Peyer's patch (tissue), 4 donors: ENCODE measurements around the gene LCN1. TPM values are rescaled to one million over a fixed set of nuclear protein-coding genes. Genes with fewer than 3 reads are reported as not detected.

Experiments
- DNase-seq, 3 donors: peaks; one replicate each; pipeline ENCODE4 v3.0.0-alpha.2; 2017 to 2019
- H3K27ac ChIP-seq, 4 donors: fragments of 200-600 bp; sonication (generic); one replicate each; pipeline ENCODE4 v1.5.1; 2016 to 2019
- H3K27me3 ChIP-seq, 2 donors: fragments of 200-600 bp; sonication (generic); one replicate each; pipeline ENCODE4 v1.5.1; 2019
- H3K36me3 ChIP-seq, 3 donors: fragments of 200-600 bp; sonication (generic); one replicate each; pipeline ENCODE4 v1.5.1; 2016 to 2019
- H3K4me1 ChIP-seq, 4 donors: fragments of 200-600 bp; sonication (generic); one replicate each; pipeline ENCODE4 v1.5.1; 2016 to 2019
- H3K4me3 ChIP-seq, 4 donors: fragments of 200-600 bp; sonication (generic); 1 replicate in 3 of 4; 2 replicates in 1 of 4; pipeline ENCODE4 v1.5.1; 2016 to 2019; ENCODE audit warnings: mild to moderate bottlenecking in 1 of 4
- H3K9me3 ChIP-seq, 4 donors: fragments of 200-600 bp; sonication (generic); one replicate each; pipeline ENCODE4 v1.5.1; 2016 to 2019; ENCODE audit warnings: mild to moderate bottlenecking in 1 of 4
- POLR2A ChIP-seq, 2 donors: fragments of 450-650 bp; IDR thresholded peaks; one replicate each; pipeline ENCODE4 v1.5.1; 2017; ENCODE audit warnings: antibody characterized with exemption in 2 of 2, mild to moderate bottlenecking in 2 of 2, moderate library complexity in 2 of 2
- total RNA-seq, 4 donors: library from RNA; depleted of rRNA; stranded (reverse); fragments of >200 nt; gene quantifications; one replicate each; pipeline ENCODE4 v1.1.0, GENCODE V29; 2016
- TF ChIP-seq, protein P1 (sequence below), 6 experiments: fragments of 450-650 bp in 4 of 6; fragments of 200-600 bp in 2 of 6; sonication (generic) in 1 of 6; IDR thresholded peaks; one replicate each; pipeline ENCODE4 v1.5.1; 2017 to 2019; ENCODE audit warnings: antibody characterized with exemption in 6 of 6, mild to moderate bottlenecking in 3 of 6, moderate library complexity in 1 of 6

Gene LCN1
- total RNA-seq, 4 donors from 2014 or later, result not detected

DNA sequence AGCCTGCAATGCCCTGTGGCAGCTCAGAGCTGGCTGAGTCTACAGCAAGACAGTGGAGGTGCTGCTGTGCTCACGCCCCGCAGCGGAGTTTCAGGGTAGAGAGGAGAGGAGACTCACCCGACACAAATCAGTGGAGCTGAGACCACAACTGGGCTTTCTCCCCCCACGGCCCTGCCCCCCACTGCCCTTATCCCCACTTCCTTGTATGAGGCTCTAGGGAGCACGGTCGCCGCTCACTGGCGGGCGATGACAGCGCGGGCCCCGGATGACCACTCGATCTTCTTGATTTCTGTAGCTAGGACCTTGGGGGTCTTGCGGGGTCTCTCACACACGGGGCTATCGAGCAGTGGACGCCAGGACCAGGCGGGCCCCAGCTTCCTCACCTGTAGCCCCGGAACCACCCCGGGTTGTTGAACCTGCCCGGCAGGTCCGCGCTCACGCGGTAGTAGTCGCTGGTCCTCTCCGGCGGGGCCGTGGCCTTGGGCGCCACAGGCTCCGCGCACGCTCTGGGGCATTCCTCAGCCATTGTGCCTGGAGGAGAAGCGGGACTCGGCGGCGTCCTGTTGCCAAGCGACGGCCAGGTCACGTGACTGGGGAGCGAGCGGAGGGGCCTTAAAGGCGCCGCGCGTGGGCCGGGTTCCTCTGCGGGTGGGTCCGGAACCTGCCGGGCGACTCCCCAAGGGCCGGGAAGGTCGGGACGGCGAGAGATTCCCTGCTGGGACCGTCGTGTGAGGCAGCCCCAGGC is 21.7 kb upstream of the LCN1 start:
- TF ChIP-seq, protein P1, sequence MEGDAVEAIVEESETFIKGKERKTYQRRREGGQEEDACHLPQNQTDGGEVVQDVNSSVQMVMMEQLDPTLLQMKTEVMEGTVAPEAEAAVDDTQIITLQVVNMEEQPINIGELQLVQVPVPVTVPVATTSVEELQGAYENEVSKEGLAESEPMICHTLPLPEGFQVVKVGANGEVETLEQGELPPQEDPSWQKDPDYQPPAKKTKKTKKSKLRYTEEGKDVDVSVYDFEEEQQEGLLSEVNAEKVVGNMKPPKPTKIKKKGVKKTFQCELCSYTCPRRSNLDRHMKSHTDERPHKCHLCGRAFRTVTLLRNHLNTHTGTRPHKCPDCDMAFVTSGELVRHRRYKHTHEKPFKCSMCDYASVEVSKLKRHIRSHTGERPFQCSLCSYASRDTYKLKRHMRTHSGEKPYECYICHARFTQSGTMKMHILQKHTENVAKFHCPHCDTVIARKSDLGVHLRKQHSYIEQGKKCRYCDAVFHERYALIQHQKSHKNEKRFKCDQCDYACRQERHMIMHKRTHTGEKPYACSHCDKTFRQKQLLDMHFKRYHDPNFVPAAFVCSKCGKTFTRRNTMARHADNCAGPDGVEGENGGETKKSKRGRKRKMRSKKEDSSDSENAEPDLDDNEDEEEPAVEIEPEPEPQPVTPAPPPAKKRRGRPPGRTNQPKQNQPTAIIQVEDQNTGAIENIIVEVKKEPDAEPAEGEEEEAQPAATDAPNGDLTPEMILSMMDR (IDR thresholded peaks at IDR 0.05), result no peak
- TF ChIP-seq POLR2A (IDR thresholded peaks at IDR 0.05), result no peak
- peaks cover 0 to 20% (median 0%) of the 10 kb centered on the region in 3 donors for H3K36me3 ChIP-seq

DNA sequence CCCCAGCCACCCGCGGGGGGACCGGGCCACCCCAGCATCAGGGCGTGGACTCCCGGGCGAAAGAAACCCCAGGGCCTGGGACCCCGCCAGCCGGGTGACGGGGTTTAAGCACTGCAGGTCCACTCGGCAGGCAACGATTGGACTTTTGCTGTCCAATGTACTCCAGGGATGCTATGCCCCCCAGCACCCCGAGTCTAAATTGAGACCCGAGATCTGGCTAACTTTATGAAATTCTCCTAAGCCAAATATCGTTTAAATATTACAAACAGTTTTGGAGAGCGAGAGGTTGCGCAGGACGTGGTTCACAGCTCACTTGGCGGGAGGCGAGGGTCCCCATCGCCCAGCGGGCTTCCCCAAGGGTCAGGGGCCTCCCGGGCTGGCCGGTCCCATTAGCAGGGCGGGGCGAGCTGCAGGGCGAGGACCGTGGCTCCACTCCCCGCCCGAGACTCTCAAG is 21.1 kb upstream of the LCN1 start:
- DNase-seq, result no peak
- Histone ChIP-seq H3K4me1 (peaks cover 3 to 22% (median 15%) of the 10 kb centered on the region in 4 donors), H3K4me3 (peak overlapping the region; percentile 81 to 99 (median 90)), H3K36me3 (peaks cover 0 to 26% (median 0%) of the 10 kb centered on the region in 3 donors), H3K9me3 (no peaks in the 10 kb centered on the region), H3K27me3 (no peaks in the 10 kb centered on the region), H3K27ac (peak overlapping the region; percentile 76 to 80 (median 79))
- TF ChIP-seq, protein P1 (IDR thresholded peaks at IDR 0.05), result no peak
- no peak for TF ChIP-seq POLR2A (IDR thresholded peaks at IDR 0.05)

More for the DNA sequence above, 21.7 kb upstream of the LCN1 start:
- Histone ChIP-seq H3K4me3 (peak overlapping the region; percentile 81 to 99 (median 90)), H3K27ac (peak overlapping the region; percentile 76 to 80 (median 79)), H3K27me3 (no peaks in the 10 kb centered on the region), H3K9me3 (no peaks in the 10 kb centered on the region), H3K4me1 (peaks cover 3 to 22% (median 15%) of the 10 kb centered on the region in 4 donors)
- peak; percentile 96 to 98 (median 97) for DNase-seq

DNA sequence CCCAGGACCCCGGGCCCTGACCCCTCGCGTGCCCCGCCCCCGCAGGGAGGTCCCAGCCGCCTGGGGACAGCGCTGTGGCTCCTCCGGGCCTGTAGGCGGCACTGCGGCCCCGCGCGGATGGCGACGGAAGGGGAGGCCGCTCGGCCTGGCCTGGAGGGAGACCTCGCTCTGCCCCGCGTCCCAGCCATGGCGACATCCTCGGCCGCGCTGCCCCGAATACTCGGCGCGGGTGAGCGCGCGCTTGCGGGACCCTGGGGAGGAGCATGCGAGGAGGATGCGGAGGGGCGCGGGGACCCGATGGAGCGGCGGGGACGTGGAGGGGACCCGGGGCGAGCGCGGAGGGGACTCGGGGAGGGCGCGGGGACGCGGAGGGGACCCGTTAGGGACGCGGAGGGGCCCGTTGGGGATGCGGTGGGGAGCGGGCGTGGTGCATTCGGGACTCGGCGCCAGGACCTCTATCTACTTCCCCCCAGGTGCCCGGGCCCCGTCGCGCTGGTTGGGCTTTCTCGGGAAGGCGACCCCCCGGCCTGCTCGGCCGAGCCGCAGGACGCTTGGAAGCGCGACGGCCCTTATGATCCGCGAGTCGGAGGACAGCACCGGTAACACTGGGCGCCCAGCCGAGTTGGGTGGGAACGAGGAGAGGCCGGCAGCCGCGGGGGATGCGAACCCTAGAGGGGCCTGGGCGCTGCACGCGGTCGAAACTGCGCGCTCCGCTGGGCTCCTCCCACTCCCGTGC is 20.5 kb upstream of the LCN1 start, which contains the start of gene MRPS2:
Gene MRPS2, plus strand, starts transcription at position 158 of the 736 bp plus-strand sequence. Its CDS starts 29 bp downstream, at position 187.
- TF ChIP-seq, protein P1 (IDR thresholded peaks at IDR 0.05), result peak; percentile 82 to 93 (median 89)
- peak in 1 of 2 donors; percentile 23 for TF ChIP-seq POLR2A (IDR thresholded peaks at IDR 0.05)
- Histone ChIP-seq H3K36me3 (peaks cover 0 to 26% (median 0%) of the 10 kb centered on the region in 3 donors), H3K27me3 (no peaks in the 10 kb centered on the region), H3K4me1 (peaks cover 3 to 22% (median 15%) of the 10 kb centered on the region in 4 donors), H3K4me3 (peak within 1 kb of the TSS; percentile 81 to 99 (median 90)), H3K9me3 (no peaks in the 10 kb centered on the region), H3K27ac (peak within 1 kb of the TSS; percentile 76 to 80 (median 79))
- peak; percentile 80 to 93 (median 91) for DNase-seq

DNA sequence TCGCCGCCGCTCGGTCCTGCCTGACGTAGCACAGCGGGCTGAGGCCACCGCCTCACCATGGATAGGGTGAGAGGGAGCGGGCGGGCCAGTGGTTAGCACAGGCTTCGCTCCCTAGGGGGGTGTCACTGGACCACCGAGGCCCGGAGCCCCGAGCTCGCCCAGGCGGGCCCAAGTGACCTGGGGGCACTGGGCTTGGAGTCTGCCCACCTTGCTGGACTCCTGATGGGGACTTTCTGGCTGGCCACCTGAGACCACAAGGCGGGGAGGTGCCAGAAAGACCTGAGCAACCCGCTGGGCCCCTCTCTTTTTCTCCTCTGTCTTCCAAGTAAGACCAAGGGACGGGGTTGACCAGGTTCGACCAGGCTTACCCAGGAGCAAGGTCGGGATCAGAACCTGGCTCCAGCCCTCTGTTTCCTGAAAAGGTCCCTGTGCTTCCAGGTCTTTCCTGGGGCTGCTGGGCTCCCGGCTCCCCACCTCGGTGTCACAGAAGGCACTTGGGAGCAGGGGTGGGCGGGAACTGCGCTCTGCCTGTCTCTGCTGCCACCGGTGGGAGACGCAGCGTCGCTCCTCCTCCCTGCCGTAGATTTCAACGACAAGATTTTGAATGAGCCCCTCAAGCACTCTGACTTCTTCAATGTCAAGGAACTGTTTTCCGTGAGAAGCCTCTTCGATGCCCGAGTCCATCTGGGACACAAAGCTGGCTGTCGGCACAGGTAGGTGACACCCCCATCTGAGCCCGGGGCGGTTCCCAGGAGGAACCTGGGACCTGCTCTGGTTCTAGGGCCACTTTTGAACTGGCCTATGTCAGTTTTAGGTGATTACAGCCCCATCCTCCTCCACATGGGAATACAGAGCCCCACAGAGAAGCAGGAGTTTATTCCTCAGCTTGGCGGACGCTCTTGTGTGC is 19.7 kb upstream of the LCN1 start:
- Histone ChIP-seq H3K27me3 (no peaks in the 10 kb centered on the region), H3K9me3 (no peaks in the 10 kb centered on the region), H3K36me3 (peaks cover 0 to 26% (median 0%) of the 10 kb centered on the region in 3 donors), H3K4me3 (peak overlapping the region; percentile 81 to 99 (median 90)), H3K27ac (peak overlapping the region; percentile 76 to 80 (median 79)), H3K4me1 (peaks cover 3 to 22% (median 15%) of the 10 kb centered on the region in 4 donors)
- no peak for DNase-seq
- no peak for TF ChIP-seq POLR2A (IDR thresholded peaks at IDR 0.05)
- TF ChIP-seq, protein P1 (IDR thresholded peaks at IDR 0.05), result no peak
